IMR-90 (cell line): ENCODE measurements around the gene PRF1. TPM values are rescaled to one million over a fixed set of nuclear protein-coding genes. Genes with fewer than 3 reads are reported as not detected.

Source experiments
- ATAC-seq: fragments of 200-7000 bp; cut with Tn5 transposase; 2 replicates; pipeline ENCODE4 v1.9.1; 2020; ENCODE audit warnings: low read depth, mild to moderate bottlenecking, moderate library complexity
- BruUV-seq: library from RNA; stranded (reverse); fragments of 400-500 nt; replicated peaks from 2 replicates; lab custom pipeline; 2021; lab: Mats Ljungman, UMichigan
- CTCF ChIA-PET: fragments of 300-600 bp; formaldehyde crosslinking; extraction: SDS; loops from one replicate; lab custom pipeline; 2021; ENCODE audit warnings: antibody characterized with exemption; lab: Yijun Ruan, JAX
- POLR2A ChIA-PET: fragments of 300-600 bp; sonication (Branson Sonifier 250); formaldehyde crosslinking; loops from one replicate; lab custom pipeline; 2022; ENCODE audit warnings: antibody characterized with exemption; ENCODE audit not compliant: unreplicated experiment; lab: Charles Lee
- DNase-seq: peaks from one replicate; pipeline ENCODE4 v3.0.0; 2013
- H2AFZ ChIP-seq: replicated peaks from 2 replicates; pipeline ENCODE3; 2013; ENCODE audit warnings: low read length, mild to moderate bottlenecking; ENCODE audit not compliant: poor library complexity
- H2AK5ac ChIP-seq: 2 replicates; pipeline ENCODE4 v1.6.1; 2013; ENCODE audit warnings: low read depth, low read length, inconsistent platforms
- H2AK9ac ChIP-seq: replicated peaks from 2 replicates; pipeline ENCODE3; 2013; ENCODE audit warnings: mild to moderate bottlenecking, low read depth, low read length, moderate library complexity; ENCODE audit not compliant: poor library complexity
- H2BK120ac ChIP-seq: 2 replicates; pipeline ENCODE4 v1.6.1; 2013; ENCODE audit warnings: low read depth, low read length, inconsistent platforms
- H2BK15ac ChIP-seq: 3 replicates; pipeline ENCODE4 v1.6.1; 2013; ENCODE audit warnings: low read depth, low read length, inconsistent platforms
- H2BK20ac ChIP-seq: 2 replicates; pipeline ENCODE4 v1.6.1; 2013; ENCODE audit warnings: low read depth, mild to moderate bottlenecking, inconsistent platforms, low read length, moderate library complexity
- H2BK5ac ChIP-seq: 2 replicates; pipeline ENCODE4 v1.6.1; 2013; ENCODE audit warnings: mild to moderate bottlenecking, low read depth, low read length, inconsistent platforms; ENCODE audit not compliant: poor library complexity, severe bottlenecking
- H3K14ac ChIP-seq: replicated peaks from 2 replicates; pipeline ENCODE4 v1.6.1; 2013; ENCODE audit warnings: low read depth, low read length, inconsistent platforms
- H3K18ac ChIP-seq: 2 replicates; pipeline ENCODE4 v1.6.1; 2013; ENCODE audit warnings: low read depth, low read length, control low read depth
- H3K23ac ChIP-seq: 2 replicates; pipeline ENCODE4 v1.6.1; 2013; ENCODE audit warnings: low read depth, low read length, inconsistent platforms
- H3K27ac ChIP-seq: 2 replicates; pipeline ENCODE4 v1.5.1; 2013; ENCODE audit warnings: mild to moderate bottlenecking, control low read depth, low read length; ENCODE audit not compliant: insufficient read depth
- H3K27me3 ChIP-seq: 2 replicates; pipeline ENCODE4 v1.6.1; 2013; ENCODE audit warnings: low read length; ENCODE audit not compliant: control insufficient read depth, insufficient read depth
- H3K36me3 ChIP-seq: 2 replicates; pipeline ENCODE4 v1.6.1; 2013; ENCODE audit warnings: low read length, mixed read lengths; ENCODE audit not compliant: control insufficient read depth, insufficient read depth
- H3K4ac ChIP-seq: 2 replicates; pipeline ENCODE4 v1.6.1; 2013; ENCODE audit warnings: low read depth, low read length, inconsistent platforms
- H3K4me1 ChIP-seq: 2 replicates; pipeline ENCODE4 v1.6.1; 2013; ENCODE audit warnings: low read length, mixed read lengths; ENCODE audit not compliant: control insufficient read depth, insufficient read depth
- H3K4me2 ChIP-seq: 2 replicates; pipeline ENCODE4 v1.6.1; 2013; ENCODE audit warnings: low read depth, mild to moderate bottlenecking, control low read depth, low read length, moderate library complexity
- H3K4me3 ChIP-seq: 2 replicates; pipeline ENCODE4 v1.5.1; 2013; ENCODE audit warnings: low read depth, mild to moderate bottlenecking, control low read depth, low read length, moderate library complexity; ENCODE audit not compliant: insufficient read depth
- H3K56ac ChIP-seq: 2 replicates; pipeline ENCODE4 v1.6.1; 2013; ENCODE audit warnings: low read length, inconsistent platforms; ENCODE audit not compliant: insufficient read depth; ENCODE audit errors: extremely low read depth
- H3K79me1 ChIP-seq, 2 experiments: 2 replicates each; pipeline ENCODE4 v1.6.1; 2013; ENCODE audit warnings: low read length in 2 of 2, inconsistent platforms in 1 of 2, low read depth in 1 of 2
- H3K9ac ChIP-seq: 2 replicates; pipeline ENCODE4 v1.6.1; 2013; ENCODE audit warnings: low read depth, low read length, control low read depth
- H3K9me1 ChIP-seq: 2 replicates; pipeline ENCODE4 v1.6.1; 2013; ENCODE audit warnings: low read length, inconsistent platforms; ENCODE audit not compliant: insufficient read depth
- H3K9me3 ChIP-seq: 2 replicates; pipeline ENCODE4 v1.6.1; 2013; ENCODE audit warnings: low read length; ENCODE audit not compliant: control insufficient read depth, insufficient read depth
- H4K20me1 ChIP-seq: 2 replicates; pipeline ENCODE4 v1.6.1; 2013; ENCODE audit warnings: low read length, inconsistent platforms; ENCODE audit not compliant: insufficient read depth
- H4K5ac ChIP-seq: 2 replicates; pipeline ENCODE4 v1.6.1; 2013; ENCODE audit warnings: mild to moderate bottlenecking, low read depth, low read length, control low read depth
- H4K8ac ChIP-seq, 2 experiments: 2 replicates each; pipeline ENCODE4 v1.6.1; 2013; ENCODE audit warnings: low read depth in 2 of 2, low read length in 2 of 2, control low read depth in 1 of 2, inconsistent platforms in 1 of 2
- H4K91ac ChIP-seq: 2 replicates; pipeline ENCODE4 v1.6.1; 2013; ENCODE audit warnings: low read depth, low read length, inconsistent platforms; ENCODE audit not compliant: insufficient read depth
- CHD1 ChIP-seq: IDR thresholded peaks from 2 replicates; pipeline ENCODE4 v1.6.1; 2012; ENCODE audit warnings: low read depth, low read length, improper control_type of control experiment
- MAFK ChIP-seq: IDR thresholded peaks from 2 replicates; pipeline ENCODE4 v1.6.1; 2012; ENCODE audit warnings: low read depth, low read length, improper control_type of control experiment
- MXI1 ChIP-seq: IDR thresholded peaks from 2 replicates; pipeline ENCODE4 v1.6.1; 2012; ENCODE audit warnings: low read depth, mild to moderate bottlenecking, low read length, moderate library complexity, borderline replicate concordance
- POLR2A ChIP-seq: IDR thresholded peaks from 2 replicates; pipeline ENCODE4 v1.6.1; 2012; ENCODE audit warnings: mild to moderate bottlenecking, low read depth, low read length
- RCOR1 ChIP-seq: IDR thresholded peaks from 2 replicates; pipeline ENCODE4 v1.6.1; 2012; ENCODE audit warnings: mild to moderate bottlenecking, low read length, improper control_type of control experiment; ENCODE audit not compliant: insufficient replicate concordance
- WGBS, 2 experiments: methylation state at CpG; one replicate each; pipeline versions ENCODE4 v1.1.5 to v1.1.7; 2013; ENCODE audit warnings: missing lambda C conversion rate in 2 of 2; ENCODE audit not compliant: insufficient read length in 1 of 2; ENCODE audit errors: extremely low coverage in 2 of 2; 5-methylcytosine and 5-hydroxymethylcytosine counted together
- dilution Hi-C: fragments of 300-500 bp; cut with HindIII; formaldehyde crosslinking; loops from one replicate; pipeline ENCODE4 v1.14.3; 2018; ENCODE audit warnings: low sequenced_read_pairs; ENCODE audit not compliant: unreplicated experiment
- in situ Hi-C: fragments of 300-500 bp; cut with MboI; formaldehyde crosslinking; loops from 3 replicates; pipeline ENCODE4 v1.14.3; 2019; ENCODE audit warnings: low sequenced_read_pairs, inconsistent platforms, mixed read lengths
- intact Hi-C: fragments of 100-400 bp; cut with micrococcal nuclease; formaldehyde crosslinking; loops from 2 replicates; pipeline ENCODE4 v1.10.0; 2022
- polyA plus RNA-seq, 3 experiments: library from polyadenylated mRNA; depleted of rRNA; stranded (reverse); fragments of >200 nt; gene quantifications; 2 replicates each; pipeline ENCODE4 v1.2.3, GENCODE V29; 2012; ENCODE audit warnings: low replicate concordance in 1 of 3
- total RNA-seq: library from RNA; depleted of rRNA; stranded (reverse); fragments of >200 nt; gene quantifications from 2 replicates; pipeline ENCODE4 v1.2.3, GENCODE V29; 2012
- TF ChIP-seq, protein P1 (sequence below): fragments of 150-350 bp; IDR thresholded peaks from 2 replicates; pipeline ENCODE4 v1.6.1; 2016; ENCODE audit warnings: low read depth, mild to moderate bottlenecking, low read length, moderate library complexity, borderline replicate concordance

Gene PRF1
- total and polyA plus RNA-seq, 2 of the 4 experiments (the other 2 are of a cell fraction), result not detected

DNA sequence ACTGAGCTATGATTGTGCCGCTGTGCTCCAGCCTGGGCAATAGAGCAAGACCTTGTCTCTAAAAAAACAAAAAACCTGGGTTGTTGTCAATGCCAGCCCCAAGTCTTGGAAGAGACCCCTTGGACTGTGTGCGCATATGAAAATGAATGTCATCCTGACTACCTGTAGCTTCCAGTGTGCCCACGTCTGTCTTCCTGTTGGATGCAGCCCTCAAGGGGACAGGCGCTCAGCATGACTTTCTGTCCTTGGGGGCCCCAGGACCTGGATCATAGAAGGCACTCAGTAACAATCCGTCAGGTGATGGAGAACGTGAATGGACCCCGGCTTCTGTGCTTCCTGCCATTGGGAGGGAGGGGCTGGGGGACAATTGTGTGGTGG, 9.0 kb downstream of the PRF1 start:
- Histone ChIP-seq H2BK20ac (no peak overlapping the region), H2AK5ac (no peak overlapping the region), H3K14ac (no peak overlapping the region), H3K9me3 (no peaks in the 10 kb centered on the region), H2BK15ac (no peak overlapping the region), H3K27me3 (peaks cover 32% of the 10 kb centered on the region), H3K4me2 (no peak overlapping the region), H3K9ac (no peak overlapping the region), H3K9me1 (0 out of 2 replicates have a peak, but pooled peaks cover 3% of the 10 kb centered on the region), H2AFZ (no peak overlapping the region), H4K91ac (no peak overlapping the region), H3K79me1 (no peaks in the 10 kb centered on the region), H4K5ac (no peak overlapping the region), H3K36me3 (no peaks in the 10 kb centered on the region), H3K18ac (no peak overlapping the region), H4K20me1 (no peaks in the 10 kb centered on the region), H3K23ac (no peak overlapping the region), H3K27ac (no peak overlapping the region), H2BK5ac (no peak overlapping the region), H2BK120ac (no peak overlapping the region), H3K4me3 (no peak overlapping the region), H3K4me1 (peaks cover 3% of the 10 kb centered on the region; the same call in 1 of the 2 replicates), H3K56ac (no peak overlapping the region), H4K8ac (no peak overlapping the region), H2AK9ac (no peak overlapping the region), H3K4ac (no peak overlapping the region)
- DNase-seq, result no peak
- ChIA-PET POLR2A (no interaction called here), CTCF (no interaction called here)
- BruUV-seq, result no TSS peak
- dilution Hi-C loops, result no loop called here
- no peak for ATAC-seq
- in situ Hi-C loops, result no loop called here
- TF ChIP-seq MXI1, result no peak
- TF ChIP-seq CHD1, result no peak
- no peak for TF ChIP-seq MAFK
- no peak for TF ChIP-seq RCOR1
- TF ChIP-seq, protein P1, sequence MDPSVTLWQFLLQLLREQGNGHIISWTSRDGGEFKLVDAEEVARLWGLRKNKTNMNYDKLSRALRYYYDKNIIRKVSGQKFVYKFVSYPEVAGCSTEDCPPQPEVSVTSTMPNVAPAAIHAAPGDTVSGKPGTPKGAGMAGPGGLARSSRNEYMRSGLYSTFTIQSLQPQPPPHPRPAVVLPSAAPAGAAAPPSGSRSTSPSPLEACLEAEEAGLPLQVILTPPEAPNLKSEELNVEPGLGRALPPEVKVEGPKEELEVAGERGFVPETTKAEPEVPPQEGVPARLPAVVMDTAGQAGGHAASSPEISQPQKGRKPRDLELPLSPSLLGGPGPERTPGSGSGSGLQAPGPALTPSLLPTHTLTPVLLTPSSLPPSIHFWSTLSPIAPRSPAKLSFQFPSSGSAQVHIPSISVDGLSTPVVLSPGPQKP, result no peak
- no peak for TF ChIP-seq POLR2A
- 82% methylated on average over 3 of the region's 7 CpGs; no CpG with 5 or more reads in 1 of the 2 experiments for WGBS, 2 experiments
- intact Hi-C loops, result no loop called here
